HG03135 (cell line): ENCODE measurements around the gene NTF3.
"Not testable (repeated sequence)": the region's sequence is repeated elsewhere in the genome, so short reads cannot be mapped to it uniquely, and the experiment has no call there.

Experiments used
- ATAC-seq: cut with Tn5 transposase; IDR thresholded peaks from one replicate; pipeline ENCODE4 v1.9.1; 2021; ENCODE audit warnings: mild to moderate bottlenecking, moderate library complexity; ENCODE audit not compliant: unreplicated experiment

Gene NTF3

DNA sequence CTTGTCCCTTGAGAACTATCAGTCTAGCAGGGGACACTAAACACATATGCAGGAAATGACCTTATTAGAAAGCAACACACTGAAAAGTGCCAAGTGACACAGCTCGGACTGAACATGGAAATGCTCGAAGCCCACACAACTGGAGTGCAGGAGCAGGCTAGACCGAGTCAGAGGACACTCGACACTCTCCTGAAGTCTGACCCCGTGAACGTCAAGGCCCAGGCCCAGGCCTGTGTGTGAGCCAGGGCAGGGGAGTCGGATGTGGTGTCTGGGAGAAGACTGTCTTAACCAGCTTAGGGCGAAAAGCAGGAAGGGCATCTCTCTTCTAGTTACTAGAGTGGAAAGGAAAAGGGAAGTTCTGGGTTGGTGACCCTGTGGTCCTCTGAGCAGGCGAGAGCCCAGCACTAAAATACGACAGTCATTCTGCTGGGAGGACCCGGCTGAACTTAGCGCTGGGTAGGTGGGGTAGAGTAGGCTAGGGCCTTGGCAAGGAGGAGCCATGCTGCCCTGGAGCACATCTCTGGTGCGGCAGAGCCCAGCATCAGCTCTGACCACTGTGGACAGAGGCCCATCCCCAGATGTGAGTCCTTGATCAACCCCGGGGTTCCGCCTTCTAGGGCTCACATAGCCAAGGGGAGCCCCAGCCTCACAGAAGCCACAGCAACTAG lies 93.0 kb downstream of the NTF3 start:
- ATAC-seq, result no peak

DNA sequence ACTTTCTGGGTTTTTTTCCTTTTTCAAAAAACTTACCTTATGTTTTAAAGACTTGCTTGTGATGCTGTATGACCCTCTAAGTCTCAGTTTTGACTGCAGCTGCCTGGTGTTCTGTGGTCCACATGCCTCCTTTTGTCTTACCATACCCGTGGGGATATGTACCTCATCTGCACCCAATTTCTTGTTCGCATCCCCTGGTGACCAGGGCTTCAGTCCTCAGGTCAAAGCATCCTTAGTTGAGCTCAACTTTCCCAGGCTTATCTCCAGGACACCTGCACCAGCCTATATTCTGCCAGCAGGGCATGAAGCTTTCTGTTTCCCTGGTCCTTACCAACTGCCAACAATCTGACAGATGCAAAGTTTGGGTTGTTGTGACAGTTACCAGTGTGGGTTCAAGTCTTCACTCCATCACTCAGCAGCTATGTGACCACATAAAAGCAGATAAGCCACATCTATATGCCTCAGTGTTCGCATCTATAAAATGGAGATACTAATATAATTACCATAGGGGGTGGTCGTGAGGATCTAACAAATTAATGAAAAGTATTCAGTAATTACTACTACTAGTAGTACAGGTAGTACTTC lies 94.0 kb downstream of the NTF3 start:
- ATAC-seq, result no peak

DNA sequence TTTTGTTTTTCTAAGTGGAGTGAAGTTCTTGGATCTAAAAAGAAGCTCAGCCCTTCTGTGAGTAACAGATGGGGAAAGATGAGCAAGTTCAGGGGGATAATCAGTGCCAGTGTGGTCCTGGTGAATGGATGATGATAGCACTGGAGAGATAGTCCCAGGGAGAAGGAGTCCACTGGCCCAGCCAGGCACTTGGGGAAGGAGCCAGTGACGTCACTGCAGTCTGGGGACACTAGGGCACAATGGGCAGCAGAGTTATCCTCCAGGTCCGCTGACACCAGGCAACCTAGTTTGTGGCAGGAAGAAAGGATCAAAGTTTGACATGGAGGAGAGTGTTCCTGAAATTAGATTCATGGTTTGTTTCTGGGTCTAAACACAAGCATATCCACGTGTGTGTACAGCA lies 101.5 kb downstream of the NTF3 start:
- no peak for ATAC-seq

DNA sequence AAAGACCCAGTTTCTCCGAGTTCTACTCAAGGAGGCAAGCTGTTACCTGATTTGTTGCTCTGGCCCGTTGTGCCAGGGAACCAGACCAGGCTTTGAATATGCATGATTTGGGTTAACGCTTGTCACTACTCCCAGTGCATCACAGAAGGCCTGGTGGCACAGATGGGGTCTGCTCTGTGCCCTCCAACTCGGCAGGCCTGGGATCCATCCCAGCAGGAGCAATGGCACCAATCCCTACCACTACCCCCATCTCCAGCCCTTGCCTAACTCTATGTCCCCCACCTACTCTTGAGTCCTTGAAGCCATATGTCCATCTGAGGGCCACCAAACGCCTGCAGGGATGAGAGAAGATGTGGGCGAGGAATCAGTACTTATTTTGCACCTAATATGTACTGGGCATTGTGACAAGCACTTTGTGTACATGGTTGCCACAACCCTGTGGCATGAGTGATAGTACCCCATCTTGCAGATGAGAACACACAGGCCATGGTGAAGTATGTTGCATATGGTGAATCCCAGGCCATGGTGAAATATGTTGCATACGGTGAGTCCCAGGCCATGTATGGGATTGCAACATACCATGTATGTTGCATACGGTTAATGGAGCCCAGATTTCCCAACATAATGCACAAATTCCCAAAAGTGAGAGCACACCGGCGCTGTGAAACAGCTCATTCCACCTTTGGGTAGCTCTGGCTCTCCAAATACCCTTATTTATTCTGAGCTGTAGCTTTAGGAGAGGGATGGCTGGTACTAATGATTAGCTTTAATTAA lies 102.7 kb downstream of the NTF3 start:
- no peak for ATAC-seq

DNA sequence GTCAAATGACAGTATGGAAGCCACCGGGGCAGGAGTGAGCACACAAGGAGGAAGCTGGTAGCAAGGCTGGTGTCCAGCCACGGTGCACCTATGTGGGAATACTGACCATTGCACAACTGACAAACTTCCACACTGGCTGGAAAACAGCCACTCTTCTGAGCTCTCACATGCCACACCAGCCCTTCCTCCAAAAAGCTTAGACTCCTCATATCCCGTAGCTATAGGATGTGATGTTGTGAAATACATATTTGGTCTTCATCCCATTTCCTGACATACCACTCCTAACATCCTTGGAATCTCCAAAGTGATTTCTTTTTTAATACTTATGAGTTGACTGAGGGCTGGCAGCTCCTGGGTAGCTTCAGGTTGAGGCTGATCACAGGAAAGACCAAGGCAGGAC lies 103.6 kb downstream of the NTF3 start:
- no peak for ATAC-seq

DNA sequence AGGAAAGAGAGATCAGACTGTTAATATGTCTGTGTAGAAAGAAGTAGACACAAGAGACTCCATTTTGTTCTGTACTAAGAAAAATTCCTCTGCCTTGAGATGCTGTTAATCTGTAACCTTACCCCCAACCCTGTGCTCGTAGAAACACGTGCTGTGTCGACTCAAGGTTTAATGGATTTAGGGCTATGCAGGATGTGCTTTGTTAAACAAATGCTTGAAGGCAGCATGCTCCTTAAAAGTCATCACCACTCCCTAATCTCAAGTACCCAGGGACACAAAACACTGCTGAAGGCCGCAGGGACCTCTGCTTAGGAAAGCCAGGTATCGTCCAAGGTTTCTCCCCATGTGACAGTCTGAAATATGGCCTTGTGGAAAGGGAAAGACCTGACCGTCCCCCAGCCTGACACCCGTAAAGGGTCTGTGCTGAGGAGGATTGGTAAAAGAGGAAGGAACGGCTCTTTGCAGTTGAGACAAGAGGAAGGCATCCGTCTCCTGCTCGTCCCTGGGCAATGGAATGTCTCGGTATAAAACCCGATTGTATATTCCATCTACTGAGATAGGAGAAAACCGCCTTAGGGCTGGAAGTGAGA lies 105.2 kb downstream of the NTF3 start:
- not testable (repeated sequence) for ATAC-seq

DNA sequence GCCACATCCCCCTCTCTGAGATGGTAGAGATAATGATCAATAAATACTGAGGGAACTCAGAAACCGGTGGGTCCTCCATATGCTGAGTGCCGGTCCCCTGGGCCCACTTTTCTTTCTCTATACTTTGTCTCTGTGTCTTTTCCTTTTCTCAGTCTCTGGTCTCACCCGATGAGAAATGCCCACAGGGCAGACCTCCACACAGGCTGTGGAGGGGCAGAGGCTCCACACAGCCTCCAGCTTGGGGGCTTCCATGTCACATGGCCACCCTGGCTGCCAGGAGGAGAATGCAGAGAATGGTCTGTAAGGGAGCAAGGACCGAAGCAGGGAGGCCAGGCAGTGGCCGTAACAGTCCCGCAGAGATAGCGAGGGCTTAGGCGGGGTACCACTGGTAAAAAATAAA lies 105.9 kb downstream of the NTF3 start:
- no peak for ATAC-seq
